ENCODE data around the gene DHRS12. TPM values are rescaled to one million over a fixed set of nuclear protein-coding genes. Genes with fewer than 3 reads are reported as not detected.
A peak's percentile ranks its signal among the peaks of the same experiment; 100 is the strongest.

Gene DHRS12
- total and polyA plus RNA-seq, 10 donors: 11.3 to 22.8 (median 16.9) TPM

DNA sequence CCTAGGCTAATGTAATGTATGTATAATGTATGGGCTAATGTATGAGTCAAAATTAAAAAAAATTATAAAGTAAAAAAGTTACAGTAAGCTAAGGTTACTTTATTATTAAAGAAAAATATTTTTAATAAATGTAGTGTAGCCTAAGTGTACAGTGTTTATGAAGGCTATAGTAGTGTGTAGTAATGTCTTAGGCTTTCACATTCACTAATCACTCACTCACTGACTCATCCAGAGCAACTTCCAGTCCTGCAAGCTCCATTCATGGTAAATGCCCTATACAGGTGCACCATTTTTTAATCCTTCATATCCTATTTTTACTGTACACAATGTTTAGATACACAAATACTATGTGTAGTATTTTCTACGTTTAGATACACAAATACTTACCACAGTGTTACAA is 42.8 kb upstream of the DHRS12 start:
- Histone ChIP-seq H3K4me3 (no peak overlapping the region), H3K9me3 (no peaks in the 10 kb centered on the region), H3K4me1 (peaks cover 0 to 15% (median 6%) of the 10 kb centered on the region in 6 donors), H3K36me3 (no peaks in the 10 kb centered on the region), H3K27me3 (replicated peaks in 1 of 7) (peaks cover 0 to 12% (median 0%) of the 10 kb centered on the region in 7 donors), H3K27ac (no peak overlapping the region)
- no peak for TF ChIP-seq POLR2A (IDR thresholded peaks at IDR 0.05)
- TF ChIP-seq, protein P1, sequence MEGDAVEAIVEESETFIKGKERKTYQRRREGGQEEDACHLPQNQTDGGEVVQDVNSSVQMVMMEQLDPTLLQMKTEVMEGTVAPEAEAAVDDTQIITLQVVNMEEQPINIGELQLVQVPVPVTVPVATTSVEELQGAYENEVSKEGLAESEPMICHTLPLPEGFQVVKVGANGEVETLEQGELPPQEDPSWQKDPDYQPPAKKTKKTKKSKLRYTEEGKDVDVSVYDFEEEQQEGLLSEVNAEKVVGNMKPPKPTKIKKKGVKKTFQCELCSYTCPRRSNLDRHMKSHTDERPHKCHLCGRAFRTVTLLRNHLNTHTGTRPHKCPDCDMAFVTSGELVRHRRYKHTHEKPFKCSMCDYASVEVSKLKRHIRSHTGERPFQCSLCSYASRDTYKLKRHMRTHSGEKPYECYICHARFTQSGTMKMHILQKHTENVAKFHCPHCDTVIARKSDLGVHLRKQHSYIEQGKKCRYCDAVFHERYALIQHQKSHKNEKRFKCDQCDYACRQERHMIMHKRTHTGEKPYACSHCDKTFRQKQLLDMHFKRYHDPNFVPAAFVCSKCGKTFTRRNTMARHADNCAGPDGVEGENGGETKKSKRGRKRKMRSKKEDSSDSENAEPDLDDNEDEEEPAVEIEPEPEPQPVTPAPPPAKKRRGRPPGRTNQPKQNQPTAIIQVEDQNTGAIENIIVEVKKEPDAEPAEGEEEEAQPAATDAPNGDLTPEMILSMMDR (IDR thresholded peaks at IDR 0.05 in 8 of 11, conservative IDR thresholded peaks at IDR 0.05 in 3 of 11): no peak
- no peak for TF ChIP-seq POLR2AphosphoS5 (IDR thresholded peaks at IDR 0.05)
- intact Hi-C loops (cut with DNase I; ENCODE audit: low total_unique reads): loop anchor here (10.0 kb wide), 1 partner anchor 278 kb away; the partner anchor contains the start of gene NEK5
- DNase-seq: no peak
- WGBS, 5 donors: 78 to 86% (median 81%) methylated on average over 1 of the region's 1 CpG

DNA sequence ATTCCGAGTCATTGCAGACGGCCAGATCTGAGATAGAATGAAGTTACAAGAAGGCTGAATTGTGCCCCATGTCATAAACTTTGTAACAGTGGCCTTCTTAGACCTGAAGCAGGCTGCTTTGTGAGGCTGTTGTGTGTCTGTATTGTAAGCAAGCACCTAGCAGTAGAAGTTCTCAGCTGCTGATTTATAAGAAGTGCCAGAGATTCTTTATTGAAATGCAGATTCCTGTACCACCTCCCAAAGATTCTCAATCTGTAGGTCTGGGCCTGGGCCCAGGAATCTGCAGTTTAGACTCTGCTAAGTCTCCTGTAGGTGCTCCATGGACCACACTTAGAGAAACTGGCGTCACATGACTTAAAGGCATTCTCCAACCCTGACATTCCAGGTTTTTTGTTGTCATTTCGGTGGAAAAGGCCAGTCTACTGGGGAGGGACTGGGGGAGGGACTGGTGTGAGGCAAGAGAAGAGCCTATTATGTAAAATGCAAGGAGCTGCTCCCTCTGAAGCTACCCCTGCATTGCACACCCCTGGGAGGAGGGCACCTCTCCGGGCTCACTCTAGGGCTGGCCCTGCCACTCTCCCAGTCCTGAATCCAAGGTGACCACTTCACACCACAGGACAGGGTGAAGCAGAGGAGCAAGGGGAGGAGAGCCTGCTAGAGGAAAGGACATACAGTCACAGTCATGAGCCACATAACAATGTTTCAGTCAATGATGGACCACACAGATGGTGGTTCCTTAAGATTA is 41.8 kb upstream of the DHRS12 start:
- intact Hi-C loops (cut with DNase I; ENCODE audit: low total_unique reads): loop anchor here (10.0 kb wide), 1 partner anchor 279 kb away; the partner anchor contains the start of gene NEK5
- 51 to 87% (median 81%) methylated on average over 4 to 5 of the region's 5 CpGs for WGBS, 5 donors

DNA sequence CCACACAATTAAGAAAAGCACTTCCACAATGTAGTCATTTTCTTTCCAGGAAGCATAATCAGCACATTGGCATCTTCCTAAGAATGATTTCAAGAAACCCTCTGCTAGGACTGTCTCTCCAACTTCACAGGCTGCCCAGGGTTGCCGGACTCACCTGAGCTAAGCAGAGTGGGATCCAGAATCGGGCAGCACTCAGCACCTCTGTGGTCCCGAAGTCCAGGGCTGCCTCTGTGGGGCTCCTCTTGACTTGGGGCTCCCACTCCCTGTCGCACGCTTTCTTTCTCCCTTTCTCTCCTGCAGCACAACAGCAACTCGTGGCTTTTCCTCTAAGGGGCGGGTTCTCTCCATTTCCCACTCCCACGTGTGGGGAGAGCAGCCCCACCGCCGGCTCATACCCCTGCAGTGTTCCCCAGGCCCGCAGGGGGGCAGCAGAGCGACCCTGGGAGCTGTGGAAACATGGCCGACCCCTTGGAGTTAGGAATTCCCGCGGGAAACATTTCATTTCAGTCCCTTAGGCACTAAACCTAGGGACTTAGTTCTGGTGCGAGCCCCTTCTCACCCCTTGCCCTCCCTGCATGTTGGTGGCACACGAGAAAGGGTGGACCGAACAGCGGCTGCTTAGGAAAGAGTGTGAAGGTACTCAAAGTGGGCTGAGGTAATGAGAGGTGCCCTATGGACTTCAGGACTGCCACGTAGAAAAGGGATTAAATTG is 41.1 kb upstream of the DHRS12 start, which contains the start of gene TMEM272:
Gene TMEM272 (minus strand): TSS at position 316 of the 712 bp plus-strand sequence. CDS start 6,647 bp downstream, outside the sequence.
- H3K4me1 ChIP-seq: peaks cover 0 to 14% (median 6%) of the 10 kb centered on the region in 6 donors
- peak within 1 kb of the TSS in 1 of 8 donors; percentile 31 for H3K27ac ChIP-seq
- intact Hi-C loops (cut with DNase I; ENCODE audit: low total_unique reads): loop anchor here (10.0 kb wide), 1 partner anchor 280 kb away; the partner anchor contains the start of gene NEK5
- TF ChIP-seq POLR2A (IDR thresholded peaks at IDR 0.05) (no peak), POLR2AphosphoS5 (IDR thresholded peaks at IDR 0.05) (peak in 1 of 3 donors; percentile 37)
- TF ChIP-seq, protein P1 (IDR thresholded peaks at IDR 0.05 in 8 of 11, conservative IDR thresholded peaks at IDR 0.05 in 3 of 11): peak; percentile 53 to 92 (median 84)
- WGBS, 5 donors: 38 to 43% (median 38%) methylated on average over 20 of the region's 20 CpGs
- DNase-seq: peak; percentile 84
- H3K4me3 ChIP-seq: peak within 1 kb of the TSS in 2 of 8 donors; percentile 11 to 46
- no peaks in the 10 kb centered on the region for H3K36me3 ChIP-seq
- no peaks in the 10 kb centered on the region for H3K9me3 ChIP-seq
- peaks cover 0 to 12% (median 0%) of the 10 kb centered on the region in 7 donors for H3K27me3 ChIP-seq (replicated peaks in 1 of 7)

More for the DNA sequence above, 41.8 kb upstream of the DHRS12 start:
- H3K4me3 ChIP-seq: peak overlapping the region in 1 of 8 donors; percentile 46
- no peaks in the 10 kb centered on the region for H3K9me3 ChIP-seq
- no peak overlapping the region for H3K27ac ChIP-seq
- H3K27me3 ChIP-seq (replicated peaks in 1 of 7): peaks cover 0 to 12% (median 0%) of the 10 kb centered on the region in 7 donors
- no peak for DNase-seq
- no peaks in the 10 kb centered on the region for H3K36me3 ChIP-seq
- TF ChIP-seq, protein P1 (IDR thresholded peaks at IDR 0.05 in 8 of 11, conservative IDR thresholded peaks at IDR 0.05 in 3 of 11): no peak
- TF ChIP-seq POLR2A (IDR thresholded peaks at IDR 0.05) (no peak), POLR2AphosphoS5 (IDR thresholded peaks at IDR 0.05) (no peak)
- H3K4me1 ChIP-seq: peaks cover 0 to 15% (median 6%) of the 10 kb centered on the region in 6 donors

Data from spleen (tissue), 11 donors.